SH-SY5Y (cell line): ENCODE data around the gene MCRIP2.

Experiments
- GATA2 ChIP-seq: IDR thresholded peaks from 2 replicates; pipeline ENCODE4 v1.6.1; 2011; ENCODE audit warnings: mild to moderate bottlenecking, low read depth, low read length
- GATA3 ChIP-seq: IDR thresholded peaks from 2 replicates; pipeline ENCODE4 v1.6.1; 2011; ENCODE audit warnings: low read depth, mild to moderate bottlenecking, low read length, moderate library complexity

DNA sequence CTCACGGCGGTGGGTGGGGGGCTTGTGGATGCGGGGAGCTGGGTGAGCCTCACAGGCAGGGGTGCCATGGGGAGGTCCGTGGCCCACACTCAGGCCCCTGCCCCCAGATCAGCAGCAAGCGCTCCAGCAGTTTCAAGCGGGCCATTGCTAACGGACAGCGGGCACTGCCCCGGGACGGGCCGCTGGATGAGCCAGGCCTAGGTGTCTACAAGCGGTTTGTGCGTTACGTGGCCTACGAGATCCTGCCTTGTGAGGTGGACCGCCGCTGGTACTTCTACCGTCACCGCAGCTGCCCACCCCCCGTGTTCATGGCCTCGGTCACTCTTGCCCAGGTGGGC is 34.9 kb downstream of the MCRIP2 start:
- no peak for TF ChIP-seq GATA2
- TF ChIP-seq GATA3 = no peak
